GM12872 (cell line): ENCODE data around the gene CACNA1I.

Source experiments
- TF ChIP-seq, protein P1 (sequence below): IDR thresholded peaks from 3 replicates; pipeline ENCODE4 v1.5.1; 2011; ENCODE audit warnings: low read depth, mild to moderate bottlenecking, low read length, moderate library complexity; ENCODE audit not compliant: insufficient read depth

The CACNA1I gene

DNA sequence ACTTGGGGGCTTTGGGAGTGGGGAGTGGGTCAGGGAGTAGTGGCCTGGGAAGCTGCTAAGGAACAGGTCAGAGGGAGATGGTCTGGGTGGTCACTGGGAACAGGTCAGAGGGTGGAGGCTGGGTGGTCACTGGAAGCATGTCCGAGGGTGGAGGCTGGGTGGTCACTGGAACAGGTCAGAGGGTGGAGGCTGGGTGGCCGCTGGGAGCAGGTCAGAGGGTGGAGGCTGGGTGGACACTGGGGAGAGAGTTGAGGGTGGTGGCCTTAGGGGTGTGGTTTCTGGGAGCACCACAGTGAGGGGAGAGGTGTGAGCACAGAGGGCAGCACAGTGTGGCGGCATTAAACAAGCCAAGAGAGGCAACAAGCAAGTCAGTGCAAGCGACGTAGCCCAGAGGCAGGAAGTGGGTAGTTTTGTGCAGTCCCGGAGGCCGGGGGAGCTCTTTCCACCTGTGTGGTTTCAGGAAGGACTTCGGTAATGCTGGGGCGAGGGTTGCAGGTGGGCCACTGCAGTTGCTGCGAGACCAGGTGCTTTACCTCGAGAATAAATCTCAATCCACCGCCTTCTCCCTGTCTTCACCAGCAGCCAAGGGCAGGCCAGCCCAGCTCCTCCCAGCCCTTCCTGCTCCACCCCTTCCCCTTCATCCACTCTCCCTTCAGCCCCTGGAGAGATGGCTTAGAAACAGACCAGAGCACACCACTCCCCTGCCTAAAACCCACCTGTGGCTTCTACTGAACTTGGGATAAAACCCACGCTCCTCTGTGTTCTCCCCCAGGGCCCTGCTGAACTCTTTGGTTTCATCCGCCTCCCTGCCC lies 3.2 kb upstream of the CACNA1I start:
- TF ChIP-seq, protein P1, sequence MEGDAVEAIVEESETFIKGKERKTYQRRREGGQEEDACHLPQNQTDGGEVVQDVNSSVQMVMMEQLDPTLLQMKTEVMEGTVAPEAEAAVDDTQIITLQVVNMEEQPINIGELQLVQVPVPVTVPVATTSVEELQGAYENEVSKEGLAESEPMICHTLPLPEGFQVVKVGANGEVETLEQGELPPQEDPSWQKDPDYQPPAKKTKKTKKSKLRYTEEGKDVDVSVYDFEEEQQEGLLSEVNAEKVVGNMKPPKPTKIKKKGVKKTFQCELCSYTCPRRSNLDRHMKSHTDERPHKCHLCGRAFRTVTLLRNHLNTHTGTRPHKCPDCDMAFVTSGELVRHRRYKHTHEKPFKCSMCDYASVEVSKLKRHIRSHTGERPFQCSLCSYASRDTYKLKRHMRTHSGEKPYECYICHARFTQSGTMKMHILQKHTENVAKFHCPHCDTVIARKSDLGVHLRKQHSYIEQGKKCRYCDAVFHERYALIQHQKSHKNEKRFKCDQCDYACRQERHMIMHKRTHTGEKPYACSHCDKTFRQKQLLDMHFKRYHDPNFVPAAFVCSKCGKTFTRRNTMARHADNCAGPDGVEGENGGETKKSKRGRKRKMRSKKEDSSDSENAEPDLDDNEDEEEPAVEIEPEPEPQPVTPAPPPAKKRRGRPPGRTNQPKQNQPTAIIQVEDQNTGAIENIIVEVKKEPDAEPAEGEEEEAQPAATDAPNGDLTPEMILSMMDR: no peak

DNA sequence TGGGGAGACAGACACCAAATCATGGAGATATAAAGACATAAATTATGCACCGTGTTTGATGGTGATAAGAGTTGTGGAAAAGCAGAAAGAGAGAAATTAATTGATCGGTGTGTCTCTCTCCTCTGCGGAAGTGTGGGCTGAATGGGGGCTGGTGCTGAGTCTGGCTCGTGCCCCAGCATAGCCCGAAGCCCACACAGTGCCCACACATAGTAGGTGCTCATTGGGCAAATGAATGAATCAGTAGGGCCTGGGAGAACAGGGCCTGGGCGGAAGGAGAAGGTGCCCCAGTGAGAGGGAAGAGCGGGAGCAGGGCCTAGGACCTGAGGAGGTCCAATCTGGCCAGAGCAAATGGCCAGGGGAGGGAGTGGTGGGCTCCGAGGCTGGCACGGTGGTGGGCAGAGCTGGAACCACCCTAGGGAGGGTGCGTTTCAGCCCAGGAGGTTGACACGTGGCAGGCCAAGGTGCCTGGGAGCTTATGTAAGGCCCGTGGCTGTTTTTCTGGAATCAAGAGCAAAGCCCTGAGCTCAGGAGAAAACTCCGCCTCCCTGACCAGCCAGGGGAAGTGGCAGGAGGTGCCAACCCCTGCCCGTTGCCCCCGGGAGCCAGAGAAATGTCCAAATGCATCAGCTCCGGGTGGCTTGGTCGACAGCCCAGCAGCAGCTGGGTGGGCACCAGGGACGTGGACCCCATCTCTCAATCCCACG lies 2.1 kb upstream of the CACNA1I start:
- TF ChIP-seq, protein P1: no peak

DNA sequence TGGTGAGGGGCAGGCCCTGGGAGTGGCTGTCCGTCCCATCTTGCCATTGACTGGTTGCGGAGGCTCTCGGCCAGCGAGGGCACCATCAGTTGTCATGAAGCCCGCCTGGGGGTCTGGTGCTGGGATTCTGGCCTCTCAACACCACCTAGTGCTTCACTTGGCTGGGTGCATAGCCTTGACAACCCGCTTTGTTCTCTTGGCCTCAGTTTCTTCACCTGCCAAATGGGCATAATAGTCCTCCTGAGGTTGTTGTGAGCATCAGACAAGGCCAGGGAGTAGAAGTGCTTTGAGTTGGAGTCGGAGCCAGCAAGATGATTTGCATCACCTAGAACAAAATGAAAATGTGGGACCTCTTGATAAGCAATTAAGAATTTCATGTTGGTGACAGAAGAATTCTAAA lies 1.5 kb upstream of the CACNA1I start:
- TF ChIP-seq, protein P1: no peak

DNA sequence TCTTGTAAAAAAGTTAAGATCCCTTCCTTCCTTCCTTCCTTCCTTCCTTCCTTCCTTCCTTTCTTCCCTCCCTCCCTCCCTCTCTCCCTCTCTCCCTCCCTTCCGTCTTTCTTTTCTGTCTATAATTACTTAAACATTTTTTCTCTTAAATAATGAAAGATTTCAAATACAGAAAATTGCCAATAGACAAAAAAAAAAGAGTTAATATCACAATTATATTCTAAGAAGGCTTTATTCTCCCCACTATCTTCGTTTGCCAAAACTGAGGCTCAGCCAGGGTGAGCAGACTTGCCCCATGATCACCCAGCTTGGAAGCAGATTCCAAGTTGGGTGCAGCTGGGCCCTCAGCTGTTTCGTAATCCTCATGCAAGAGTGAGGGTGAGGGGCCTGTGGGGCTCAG lies 327 bp upstream of the CACNA1I start:
- TF ChIP-seq, protein P1: no peak

DNA sequence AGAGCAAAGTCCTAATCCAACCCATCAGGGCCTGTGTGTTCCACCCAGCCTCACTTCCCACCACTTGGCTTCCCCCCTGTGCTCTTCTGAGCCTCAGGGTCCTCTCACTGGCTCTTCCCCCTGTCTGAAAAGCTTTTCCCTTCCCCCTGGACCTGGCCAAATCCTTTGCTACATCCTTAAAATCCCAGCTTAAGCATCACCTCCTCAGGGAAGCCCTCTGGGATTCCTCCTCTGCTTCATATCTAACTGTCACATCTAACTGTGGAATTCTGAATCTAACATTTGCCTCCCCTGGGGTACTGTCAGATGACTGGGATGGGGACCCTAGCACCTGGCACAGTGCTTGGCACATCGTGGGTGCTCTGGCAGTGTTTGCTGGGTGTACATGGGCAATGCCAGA lies 985 bp downstream of the CACNA1I start:
- TF ChIP-seq, protein P1: no peak

DNA sequence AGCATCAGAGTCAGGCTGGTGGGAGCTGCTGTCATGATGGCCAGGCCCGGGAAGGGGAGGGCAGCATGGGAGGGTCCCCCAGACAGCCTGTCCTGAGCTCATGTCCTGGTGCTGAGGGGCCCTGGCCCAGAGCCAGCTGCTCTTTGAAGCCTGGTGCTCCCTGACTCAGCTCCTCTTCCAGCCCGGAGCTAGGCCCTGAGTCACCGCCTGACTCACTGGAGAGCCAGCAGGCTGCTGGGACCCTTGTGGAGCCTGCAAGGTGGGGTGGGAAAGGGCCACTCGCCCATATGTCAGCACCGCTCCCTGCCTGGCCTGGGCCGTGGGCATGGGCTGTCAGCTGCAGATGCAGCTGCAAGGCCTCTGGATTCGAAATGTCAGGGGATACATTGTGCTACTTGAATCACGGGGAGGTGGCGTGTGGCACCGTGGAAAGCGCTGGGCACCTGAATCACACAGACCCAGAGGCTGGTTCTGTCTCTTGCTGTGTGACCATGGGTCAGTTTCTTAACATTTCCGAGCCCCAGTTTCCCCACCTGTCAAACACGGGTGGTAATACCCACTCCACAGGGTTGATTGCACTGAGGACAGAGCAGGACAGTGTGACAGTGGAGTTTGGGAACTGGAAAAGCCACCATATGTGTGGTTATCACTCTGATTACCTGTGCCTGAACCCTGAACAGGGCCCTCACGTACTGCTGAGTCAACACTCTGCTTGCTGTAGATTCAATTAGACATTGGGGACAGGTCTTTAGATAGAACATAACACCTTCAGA lies 4.4 kb downstream of the CACNA1I start:
- TF ChIP-seq, protein P1: no peak

DNA sequence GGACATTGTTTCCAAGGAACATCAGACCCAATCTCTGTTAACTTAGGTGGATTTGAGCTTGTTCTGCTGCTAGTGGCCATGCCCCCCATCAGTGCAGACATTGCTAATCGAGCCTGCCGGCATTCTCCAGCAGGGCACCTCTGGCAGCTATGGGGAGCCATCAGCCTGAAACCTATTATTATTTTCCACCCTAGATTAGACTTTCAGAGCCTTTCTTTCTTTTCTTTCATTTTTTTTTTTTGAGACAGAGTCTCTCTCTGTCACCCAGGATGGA lies 4.9 kb downstream of the CACNA1I start:
- TF ChIP-seq, protein P1: no peak
